GM18519 (cell line): ENCODE data around the gene NPHP4.
"Not testable (repeated sequence)": the region's sequence is repeated elsewhere in the genome, so short reads cannot be mapped to it uniquely, and the experiment has no call there.

Source experiments
- ATAC-seq: cut with Tn5 transposase; IDR thresholded peaks from one replicate; pipeline ENCODE4 v1.9.1; 2021; ENCODE audit warnings: mild to moderate bottlenecking, moderate library complexity; ENCODE audit not compliant: unreplicated experiment, low FRiP score

NPHP4 gene

DNA sequence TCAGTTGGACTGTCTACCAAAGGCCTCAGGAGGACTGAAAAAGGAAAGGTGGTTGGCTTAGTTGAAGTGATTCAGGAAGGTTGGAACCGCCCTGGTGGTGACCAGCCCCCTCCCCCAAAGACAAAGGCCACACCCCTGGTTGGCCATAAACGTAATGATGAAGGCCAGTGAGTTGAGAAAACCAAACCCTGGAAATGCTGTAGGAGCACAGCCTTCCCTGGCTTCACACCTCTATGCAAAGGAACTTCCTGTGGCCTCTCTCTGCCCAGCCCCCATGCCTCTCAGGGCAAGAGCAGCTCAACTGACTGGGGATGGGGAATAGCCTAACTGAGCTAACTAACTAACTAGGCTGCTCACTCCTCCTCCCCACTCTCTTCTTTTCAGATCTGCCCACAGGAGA lies 90.4 kb downstream of the NPHP4 start:
- ATAC-seq = no peak

DNA sequence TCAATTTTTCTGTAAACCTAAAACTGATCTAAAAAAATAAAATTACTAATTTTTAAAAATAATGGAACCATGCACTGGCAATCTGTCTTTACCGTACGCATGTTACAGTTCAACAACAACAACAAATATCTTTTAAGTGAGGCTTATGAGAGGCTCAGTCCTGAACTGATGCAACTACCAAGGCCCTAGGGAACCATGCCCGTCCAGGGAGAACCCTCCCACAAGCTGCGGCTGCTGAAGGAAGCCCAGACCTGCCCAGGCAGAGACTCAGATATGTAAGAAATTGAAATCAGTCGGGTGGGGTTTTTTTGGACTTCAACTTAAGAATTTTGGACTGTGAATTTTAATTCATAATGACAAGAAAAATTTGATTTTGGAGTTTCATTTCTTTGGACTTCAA lies 91.1 kb downstream of the NPHP4 start:
- ATAC-seq = no peak

- no peak for ATAC-seq
Observed at GRCh38 chr1:5898266-5898665, 94.0 kb downstream of the NPHP4 start.

- ATAC-seq = no peak
Observed at GRCh38 chr1:5896706-5897660, 95.2 kb downstream of the NPHP4 start.

DNA sequence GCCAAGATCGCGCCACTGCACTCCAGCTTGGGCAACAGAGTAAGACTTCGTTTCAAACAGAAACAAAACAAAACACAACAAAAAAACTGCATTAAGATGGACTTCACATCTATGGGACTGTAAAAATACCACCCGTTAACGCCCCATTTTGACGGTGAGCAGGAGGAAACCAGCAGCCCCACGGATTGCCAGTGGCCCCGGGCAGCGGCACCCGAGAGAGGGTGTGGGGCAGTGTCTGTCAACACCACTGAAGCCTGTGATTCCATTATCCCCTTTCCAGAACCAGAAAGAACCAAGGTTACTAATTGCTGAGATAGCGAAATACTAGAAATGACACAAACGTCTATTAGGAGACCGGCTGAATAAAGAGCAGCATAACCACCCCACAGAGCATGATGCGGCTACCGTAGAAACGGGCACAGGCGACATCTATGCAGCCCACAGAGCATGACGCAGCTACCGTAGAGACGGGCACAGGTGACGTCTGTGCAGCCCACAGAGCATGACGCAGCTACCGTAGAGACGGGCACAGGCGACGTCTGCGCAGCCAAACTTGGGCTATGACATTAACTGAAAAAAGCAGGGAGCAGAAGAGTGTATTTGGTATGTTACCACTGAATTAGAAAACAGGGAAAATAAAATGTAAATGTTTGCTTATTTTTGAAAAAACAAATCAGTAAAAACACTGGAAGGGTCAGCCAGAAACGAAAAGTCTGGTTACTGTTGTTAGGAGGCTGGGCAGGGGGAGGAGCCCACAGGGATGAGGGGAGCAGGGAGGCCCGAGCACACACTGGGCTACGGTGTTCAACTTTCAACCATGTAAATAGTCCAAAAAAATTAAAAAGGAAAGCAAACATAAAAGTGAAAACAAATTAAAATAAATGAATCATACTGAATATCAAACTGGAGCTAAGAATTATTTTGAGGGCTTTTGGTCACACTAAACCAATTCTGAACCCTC lies 96.5 kb downstream of the NPHP4 start:
- no peak for ATAC-seq

- ATAC-seq = not testable (repeated sequence)
Observed at GRCh38 chr1:5893699-5894278, 98.4 kb downstream of the NPHP4 start.

DNA sequence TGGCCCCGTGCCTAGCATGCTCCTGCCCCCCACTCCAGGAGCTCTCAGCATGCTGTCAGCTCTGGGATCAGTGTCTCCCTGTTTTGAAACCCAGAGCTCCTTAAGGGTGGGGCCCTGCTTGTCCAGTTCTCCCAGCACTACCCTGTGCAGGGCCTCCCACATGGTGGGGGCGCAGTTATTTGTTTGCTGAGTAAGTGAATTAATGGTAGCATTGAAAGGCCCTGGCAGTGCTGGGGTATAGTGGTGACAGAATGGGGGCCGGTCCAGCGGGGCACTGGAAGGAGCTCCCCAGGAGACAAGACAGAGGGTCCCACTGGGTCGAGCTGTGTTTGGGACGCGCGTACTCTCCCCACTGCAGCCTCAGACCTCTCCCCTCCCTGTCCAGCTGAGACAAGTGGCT lies 99.9 kb downstream of the NPHP4 start:
- no peak for ATAC-seq

GRCh38 chr1:5891736-5892135 lies 100.5 kb downstream of the NPHP4 start:
- ATAC-seq = no peak

DNA sequence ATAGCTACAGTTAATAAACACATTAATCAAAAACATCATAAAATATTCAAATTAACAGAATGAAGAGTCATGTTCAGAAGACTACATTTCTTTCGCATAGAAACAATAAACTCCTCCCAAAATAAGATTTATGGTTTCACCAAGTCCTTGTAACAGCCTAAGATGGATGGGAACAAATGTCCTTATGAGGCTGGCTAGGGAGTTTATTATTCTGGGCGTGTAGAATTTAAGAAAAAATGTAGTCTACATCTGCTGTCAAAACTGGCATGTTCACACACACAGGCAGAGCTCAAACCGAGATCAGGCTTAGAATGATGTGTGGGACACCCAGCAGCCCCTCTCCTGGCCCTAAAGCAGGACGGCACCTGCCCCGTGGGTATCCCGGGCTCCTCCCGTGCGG lies 101.1 kb downstream of the NPHP4 start:
- ATAC-seq = no peak

DNA sequence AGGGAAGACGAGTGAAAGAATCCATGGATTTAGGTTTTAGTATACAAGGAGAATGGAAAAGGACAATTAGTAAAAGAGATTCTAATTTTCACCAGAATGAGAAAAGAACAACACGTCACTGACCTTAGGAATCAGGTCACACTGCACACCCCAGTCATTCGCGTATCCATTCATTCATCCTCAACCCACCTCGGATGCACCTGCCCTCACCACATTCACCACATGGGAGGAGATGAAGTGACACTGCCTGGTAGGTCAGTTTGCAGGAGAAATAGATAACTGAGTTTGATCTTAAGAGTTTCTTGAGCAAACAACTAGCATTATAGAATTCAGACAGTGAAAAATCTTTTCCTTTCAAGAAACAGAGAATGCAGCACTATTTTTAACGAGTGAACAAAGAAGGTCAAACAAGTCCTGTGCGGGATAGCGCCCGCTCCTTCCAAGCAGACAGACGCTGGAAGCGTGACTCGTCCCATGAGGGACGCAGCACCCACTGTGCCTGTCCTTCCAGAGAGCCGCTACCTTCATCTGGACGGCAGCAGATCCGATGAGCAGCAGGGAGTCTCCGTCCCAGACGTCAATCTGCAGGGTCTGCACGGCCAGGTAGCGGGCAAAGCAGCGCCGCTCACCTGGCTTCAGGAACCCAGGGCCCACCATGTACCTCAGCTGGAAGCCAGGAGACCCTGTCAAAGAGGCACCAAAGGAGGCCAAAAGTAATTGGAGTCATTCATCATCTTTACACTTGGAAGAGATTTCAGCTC lies 101.7 kb downstream of the NPHP4 start:
- no peak for ATAC-seq

DNA sequence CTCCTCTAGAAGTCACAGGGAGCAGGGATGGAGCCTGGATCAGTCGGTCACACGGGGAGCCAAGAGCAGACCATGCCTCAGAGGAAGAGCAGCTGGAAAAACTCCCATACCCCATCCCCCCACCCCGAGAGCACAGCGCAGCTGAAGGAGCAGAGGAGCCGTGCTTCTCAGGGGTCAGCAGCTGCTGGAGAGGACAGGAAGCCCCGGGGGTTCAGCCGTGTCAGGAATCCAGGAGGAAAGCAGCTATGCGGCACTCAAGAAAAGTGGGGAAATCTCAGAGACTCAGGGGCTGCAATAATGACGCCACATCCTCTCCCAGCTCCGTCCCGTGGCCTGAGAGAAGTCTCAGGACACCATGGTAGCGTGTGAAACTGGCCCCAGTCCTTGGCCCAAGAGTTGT lies 102.3 kb downstream of the NPHP4 start:
- ATAC-seq = no peak

GRCh38 chr1:5889462-5889861 lies 102.8 kb downstream of the NPHP4 start:
- ATAC-seq = no peak

- ATAC-seq = no peak
Observed at GRCh38 chr1:5888606-5889211, 103.5 kb downstream of the NPHP4 start.

DNA sequence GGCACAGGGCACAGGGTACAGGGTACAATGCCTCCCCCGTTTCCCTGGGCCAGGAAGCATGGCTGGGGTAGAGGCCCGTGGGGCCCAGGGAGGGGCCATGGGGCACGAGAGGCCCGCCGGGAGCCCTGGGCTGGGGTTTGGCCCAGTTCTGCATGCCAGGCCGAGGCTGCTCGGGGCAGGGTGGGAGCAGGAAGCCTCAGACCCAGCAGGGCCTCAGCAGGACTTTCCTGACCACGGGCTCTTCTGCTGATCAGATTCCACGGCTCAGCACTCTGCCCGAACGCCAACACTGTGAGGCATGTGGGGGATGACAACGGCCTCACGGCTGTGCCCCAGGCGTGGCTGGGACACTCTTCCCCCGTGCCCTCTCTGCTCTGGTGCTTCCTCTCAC lies 104.3 kb downstream of the NPHP4 start:
- no peak for ATAC-seq

DNA sequence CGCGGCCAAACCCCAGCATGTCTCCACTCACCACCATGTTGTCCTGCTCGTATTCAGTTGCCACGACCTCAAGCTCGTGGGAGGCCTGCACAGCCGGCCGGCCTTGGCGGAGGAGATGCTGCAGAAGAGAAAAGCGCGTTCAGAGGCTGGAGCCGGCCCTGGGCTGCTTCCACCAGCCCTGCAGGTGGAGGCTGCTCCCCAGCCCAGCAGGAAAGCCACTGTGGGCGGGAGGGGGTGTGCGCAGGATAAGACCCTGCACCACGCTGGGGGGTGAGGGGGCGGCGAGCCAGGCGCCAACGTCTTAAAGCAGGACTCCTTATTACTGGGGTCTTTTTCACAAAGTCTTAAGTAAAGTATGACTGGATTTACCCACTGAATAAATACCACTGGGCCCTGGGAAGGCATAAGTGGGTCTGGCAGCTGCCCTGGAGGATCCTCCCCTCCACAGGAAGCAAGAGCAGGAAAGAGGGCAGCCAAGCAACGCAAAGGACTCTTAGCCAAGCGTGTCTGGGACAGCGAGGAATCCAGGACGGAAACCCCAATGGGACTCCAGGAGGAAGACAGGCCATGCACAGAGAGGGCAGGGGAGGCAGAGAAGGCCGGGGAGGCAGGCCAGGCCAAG lies 104.8 kb downstream of the NPHP4 start:
- ATAC-seq = no peak

DNA sequence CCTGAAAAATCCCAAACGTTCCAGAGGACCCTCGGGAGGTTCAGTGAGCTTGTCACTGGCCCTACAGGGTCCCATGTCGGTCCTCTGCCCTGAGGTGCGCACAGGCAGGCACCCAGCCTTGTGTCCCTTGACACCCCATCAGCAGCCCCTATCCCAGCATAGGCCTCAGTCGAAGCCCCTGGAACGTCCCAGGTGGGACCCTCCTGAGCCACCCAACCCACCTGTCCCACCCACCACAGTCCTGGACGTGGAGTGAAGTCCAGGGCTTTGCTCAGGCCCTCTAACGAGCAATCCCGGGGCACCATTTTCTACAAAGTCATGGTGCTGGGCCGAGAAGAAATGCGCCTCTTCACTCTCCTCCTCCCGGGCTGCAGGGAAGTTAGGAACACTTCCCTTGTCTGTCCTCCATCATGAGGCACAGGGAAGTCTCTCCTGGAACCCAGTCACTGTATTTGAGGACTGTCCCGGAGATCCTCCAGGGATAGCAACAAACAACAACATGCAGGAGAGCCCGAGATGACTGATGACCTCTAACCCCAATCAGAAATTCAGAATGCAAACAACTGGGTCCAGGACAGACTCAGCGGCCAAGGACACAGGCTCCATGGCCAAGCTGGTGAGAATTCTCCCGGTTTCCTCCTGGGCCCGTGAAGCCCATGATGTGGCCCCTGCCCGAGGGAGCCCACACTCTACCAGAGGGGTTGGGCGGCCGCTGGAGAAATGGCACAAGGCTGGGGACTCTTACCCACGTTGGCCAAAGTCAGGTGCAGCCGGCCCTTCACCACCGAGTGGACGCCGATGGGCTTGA lies 105.5 kb downstream of the NPHP4 start:
- no peak for ATAC-seq

- ATAC-seq = no peak
Observed at GRCh38 chr1:5886140-5886483, 106.1 kb downstream of the NPHP4 start.

- no peak for ATAC-seq
Observed at GRCh38 chr1:5885471-5886139, 106.6 kb downstream of the NPHP4 start.
